ENCODE measurements around the gene LANCL3. TPM values are rescaled to one million over a fixed set of nuclear protein-coding genes. Genes with fewer than 3 reads are reported as not detected.
"Not testable (repeated sequence)": the region's sequence is repeated elsewhere in the genome, so short reads cannot be mapped to it uniquely, and the experiment has no call there.

The LANCL3 gene
- total RNA-seq, 1 experiment from 2014 or later: 0.03 TPM

GRCh38 chrX:37543324-37543723 is 28.1 kb upstream of the LANCL3 start:
- Histone ChIP-seq H3K27ac (ENCODE audit: low read length) (no peak overlapping the region), H3K4me1 (ENCODE audit: control insufficient read depth, insufficient read depth, low read length) (no peaks in the 10 kb centered on the region), H3K36me3 (ENCODE audit: control insufficient read depth, insufficient read depth, low read length) (no peaks in the 10 kb centered on the region), H3K9me3 (ENCODE audit: control insufficient read depth, insufficient read depth, low read depth, low read length) (no peaks in the 10 kb centered on the region), H3K27me3 (ENCODE audit: control insufficient read depth, insufficient read depth, low read length) (no peaks in the 10 kb centered on the region), H3K4me3 (ENCODE audit: low read depth in 2 of 2, low read length in 2 of 2) (no peak overlapping the region)
- no peak for DNase-seq (ENCODE audit: low read depth, low spot score)
- BruUV-seq (replicated peaks): no TSS peak
- intact Hi-C loops (cut with micrococcal nuclease; ENCODE audit: unreplicated experiment): no loop called here
- in situ Hi-C loops (cut with HindIII; ENCODE audit: low pct_unique_long_range_greater_than_20kb, low sequenced_read_pairs): no loop called here
- POLR2A ChIA-PET: no interaction called here
- no peak for ATAC-seq
- CTCF ChIA-PET: no interaction called here
- TF ChIP-seq CTCF (IDR thresholded peaks at IDR 0.05): no peak
- TF ChIP-seq SIN3A (IDR thresholded peaks at IDR 0.05; ENCODE audit: borderline replicate concordance, insufficient read depth, low read depth, low read length): no peak
- TF ChIP-seq POLR2AphosphoS5 (IDR thresholded peaks at IDR 0.05; ENCODE audit: low read depth, low read length): no peak
- TF ChIP-seq TCF7L2 (IDR thresholded peaks at IDR 0.05; ENCODE audit: low read depth, low read length): no peak
- no peak for TF ChIP-seq REST (IDR thresholded peaks at IDR 0.05; ENCODE audit: insufficient read depth in 1 of 2, low read depth in 2 of 2, low read length in 1 of 2)

- BruUV-seq (replicated peaks); H3K4me3 ChIP-seq (ENCODE audit: low read depth in 2 of 2, low read length in 2 of 2); CTCF ChIA-PET; H3K36me3 ChIP-seq (ENCODE audit: control insufficient read depth, insufficient read depth, low read length); in situ Hi-C loops (cut with HindIII; ENCODE audit: low pct_unique_long_range_greater_than_20kb, low sequenced_read_pairs); H3K9me3 ChIP-seq (ENCODE audit: control insufficient read depth, insufficient read depth, low read depth, low read length); H3K27ac ChIP-seq (ENCODE audit: low read length); POLR2A ChIA-PET; DNase-seq (ENCODE audit: low read depth, low spot score); ATAC-seq; H3K27me3 ChIP-seq (ENCODE audit: control insufficient read depth, insufficient read depth, low read length); intact Hi-C loops (cut with micrococcal nuclease; ENCODE audit: unreplicated experiment); H3K4me1 ChIP-seq (ENCODE audit: control insufficient read depth, insufficient read depth, low read length): not testable (repeated sequence)
Observed at GRCh38 chrX:37544531-37544930, 26.9 kb upstream of the LANCL3 start.

- CTCF ChIA-PET: no interaction called here
- ATAC-seq: no peak
- DNase-seq (ENCODE audit: low read depth, low spot score): no peak
- no peak overlapping the region for H3K4me3 ChIP-seq (ENCODE audit: low read depth in 2 of 2, low read length in 2 of 2)
- no peak for TF ChIP-seq CTCF (IDR thresholded peaks at IDR 0.05)
- TF ChIP-seq POLR2AphosphoS5 (IDR thresholded peaks at IDR 0.05; ENCODE audit: low read depth, low read length): no peak
- no peak for TF ChIP-seq TCF7L2 (IDR thresholded peaks at IDR 0.05; ENCODE audit: low read depth, low read length)
- no peak for TF ChIP-seq SIN3A (IDR thresholded peaks at IDR 0.05; ENCODE audit: borderline replicate concordance, insufficient read depth, low read depth, low read length)
- H3K9me3 ChIP-seq (ENCODE audit: control insufficient read depth, insufficient read depth, low read depth, low read length): no peaks in the 10 kb centered on the region
- no TSS peak for BruUV-seq (replicated peaks)
- no peaks in the 10 kb centered on the region for H3K36me3 ChIP-seq (ENCODE audit: control insufficient read depth, insufficient read depth, low read length)
- intact Hi-C loops (cut with micrococcal nuclease; ENCODE audit: unreplicated experiment): no loop called here
- POLR2A ChIA-PET: no interaction called here
- in situ Hi-C loops (cut with HindIII; ENCODE audit: low pct_unique_long_range_greater_than_20kb, low sequenced_read_pairs): no loop called here
- H3K27me3 ChIP-seq (ENCODE audit: control insufficient read depth, insufficient read depth, low read length): no peaks in the 10 kb centered on the region
- no peak overlapping the region for H3K27ac ChIP-seq (ENCODE audit: low read length)
- H3K4me1 ChIP-seq (ENCODE audit: control insufficient read depth, insufficient read depth, low read length): no peaks in the 10 kb centered on the region
Observed at GRCh38 chrX:37545066-37545465, 26.4 kb upstream of the LANCL3 start.

GRCh38 chrX:37549619-37550018 is 21.8 kb upstream of the LANCL3 start:
- H3K9me3 ChIP-seq (ENCODE audit: control insufficient read depth, insufficient read depth, low read depth, low read length); H3K27ac ChIP-seq (ENCODE audit: low read length); H3K4me3 ChIP-seq (ENCODE audit: low read depth in 2 of 2, low read length in 2 of 2); POLR2A ChIA-PET; CTCF ChIA-PET; BruUV-seq (replicated peaks); DNase-seq (ENCODE audit: low read depth, low spot score); ATAC-seq; H3K36me3 ChIP-seq (ENCODE audit: control insufficient read depth, insufficient read depth, low read length); H3K4me1 ChIP-seq (ENCODE audit: control insufficient read depth, insufficient read depth, low read length); H3K27me3 ChIP-seq (ENCODE audit: control insufficient read depth, insufficient read depth, low read length); in situ Hi-C loops (cut with HindIII; ENCODE audit: low pct_unique_long_range_greater_than_20kb, low sequenced_read_pairs); intact Hi-C loops (cut with micrococcal nuclease; ENCODE audit: unreplicated experiment): not testable (repeated sequence)

Data from Panc1 (cell line).